B cell (primary cell): Measurements from ENCODE around the gene ZFAND2A.

ENCODE experiments used
- CTCF ChIP-seq: fragments of 200-600 bp; IDR thresholded peaks from one replicate; pipeline ENCODE4 v1.8.0; 2022; ENCODE audit warnings: antibody characterized with exemption, mild to moderate bottlenecking
- EZH2 ChIP-seq: IDR thresholded peaks from 2 replicates; pipeline ENCODE4 v1.6.1; 2012; ENCODE audit warnings: borderline replicate concordance, low read depth, mild to moderate bottlenecking, moderate library complexity, low read length; ENCODE audit not compliant: insufficient read depth, poor library complexity, severe bottlenecking

- TF ChIP-seq CTCF: no peak
- TF ChIP-seq EZH2: no peak
Observed at GRCh38 chr7:1114088-1114487, 45.9 kb downstream of the ZFAND2A start.
